GM13976 (cell line): ENCODE measurements around the gene POR.

Experiments
- DNase-seq: peaks from one replicate; pipeline ENCODE4 v3.0.0; 2012; ENCODE audit warnings: low spot score
- in situ Hi-C: fragments of 300-500 bp; cut with MboI; formaldehyde crosslinking; loops from one replicate; pipeline ENCODE4 v1.12.0; 2022; ENCODE audit warnings: low sequenced_read_pairs, mixed read lengths, inconsistent platforms; ENCODE audit not compliant: unreplicated experiment
- TF ChIP-seq, protein P1 (sequence below): IDR thresholded peaks from 2 replicates; pipeline ENCODE4 v1.5.1; 2012; ENCODE audit warnings: borderline replicate concordance, mild to moderate bottlenecking; ENCODE audit not compliant: insufficient read depth; ENCODE audit errors: extremely low read depth, missing control alignments, control extremely low read depth

Gene POR

DNA sequence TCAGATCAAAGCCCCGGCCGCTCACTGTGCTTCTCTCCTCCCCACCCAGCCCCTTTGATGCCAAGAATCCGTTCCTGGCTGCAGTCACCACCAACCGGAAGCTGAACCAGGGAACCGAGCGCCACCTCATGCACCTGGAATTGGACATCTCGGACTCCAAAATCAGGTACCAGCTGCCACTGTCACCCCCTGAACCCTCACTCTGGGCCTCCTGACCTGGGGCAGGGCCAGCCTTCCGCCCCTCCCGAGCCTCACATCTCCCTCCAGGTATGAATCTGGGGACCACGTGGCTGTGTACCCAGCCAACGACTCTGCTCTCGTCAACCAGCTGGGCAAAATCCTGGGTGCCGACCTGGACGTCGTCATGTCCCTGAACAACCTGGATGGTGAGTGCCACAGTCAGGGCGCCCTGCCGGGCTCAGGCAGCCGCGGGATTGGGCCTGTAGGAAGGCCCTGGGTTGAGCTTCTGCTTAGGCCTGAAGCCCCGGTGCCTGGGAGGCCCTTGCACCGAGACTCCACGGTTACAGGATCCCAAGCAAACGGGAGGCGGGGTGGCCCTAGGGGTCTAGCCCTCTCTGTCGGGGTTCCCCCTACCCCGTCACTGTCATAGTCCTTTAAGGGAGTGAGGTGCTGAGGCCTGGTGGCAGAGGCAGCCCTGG lies 68.6 kb downstream of the POR start:
- TF ChIP-seq, protein P1, sequence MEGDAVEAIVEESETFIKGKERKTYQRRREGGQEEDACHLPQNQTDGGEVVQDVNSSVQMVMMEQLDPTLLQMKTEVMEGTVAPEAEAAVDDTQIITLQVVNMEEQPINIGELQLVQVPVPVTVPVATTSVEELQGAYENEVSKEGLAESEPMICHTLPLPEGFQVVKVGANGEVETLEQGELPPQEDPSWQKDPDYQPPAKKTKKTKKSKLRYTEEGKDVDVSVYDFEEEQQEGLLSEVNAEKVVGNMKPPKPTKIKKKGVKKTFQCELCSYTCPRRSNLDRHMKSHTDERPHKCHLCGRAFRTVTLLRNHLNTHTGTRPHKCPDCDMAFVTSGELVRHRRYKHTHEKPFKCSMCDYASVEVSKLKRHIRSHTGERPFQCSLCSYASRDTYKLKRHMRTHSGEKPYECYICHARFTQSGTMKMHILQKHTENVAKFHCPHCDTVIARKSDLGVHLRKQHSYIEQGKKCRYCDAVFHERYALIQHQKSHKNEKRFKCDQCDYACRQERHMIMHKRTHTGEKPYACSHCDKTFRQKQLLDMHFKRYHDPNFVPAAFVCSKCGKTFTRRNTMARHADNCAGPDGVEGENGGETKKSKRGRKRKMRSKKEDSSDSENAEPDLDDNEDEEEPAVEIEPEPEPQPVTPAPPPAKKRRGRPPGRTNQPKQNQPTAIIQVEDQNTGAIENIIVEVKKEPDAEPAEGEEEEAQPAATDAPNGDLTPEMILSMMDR, result no peak

DNA sequence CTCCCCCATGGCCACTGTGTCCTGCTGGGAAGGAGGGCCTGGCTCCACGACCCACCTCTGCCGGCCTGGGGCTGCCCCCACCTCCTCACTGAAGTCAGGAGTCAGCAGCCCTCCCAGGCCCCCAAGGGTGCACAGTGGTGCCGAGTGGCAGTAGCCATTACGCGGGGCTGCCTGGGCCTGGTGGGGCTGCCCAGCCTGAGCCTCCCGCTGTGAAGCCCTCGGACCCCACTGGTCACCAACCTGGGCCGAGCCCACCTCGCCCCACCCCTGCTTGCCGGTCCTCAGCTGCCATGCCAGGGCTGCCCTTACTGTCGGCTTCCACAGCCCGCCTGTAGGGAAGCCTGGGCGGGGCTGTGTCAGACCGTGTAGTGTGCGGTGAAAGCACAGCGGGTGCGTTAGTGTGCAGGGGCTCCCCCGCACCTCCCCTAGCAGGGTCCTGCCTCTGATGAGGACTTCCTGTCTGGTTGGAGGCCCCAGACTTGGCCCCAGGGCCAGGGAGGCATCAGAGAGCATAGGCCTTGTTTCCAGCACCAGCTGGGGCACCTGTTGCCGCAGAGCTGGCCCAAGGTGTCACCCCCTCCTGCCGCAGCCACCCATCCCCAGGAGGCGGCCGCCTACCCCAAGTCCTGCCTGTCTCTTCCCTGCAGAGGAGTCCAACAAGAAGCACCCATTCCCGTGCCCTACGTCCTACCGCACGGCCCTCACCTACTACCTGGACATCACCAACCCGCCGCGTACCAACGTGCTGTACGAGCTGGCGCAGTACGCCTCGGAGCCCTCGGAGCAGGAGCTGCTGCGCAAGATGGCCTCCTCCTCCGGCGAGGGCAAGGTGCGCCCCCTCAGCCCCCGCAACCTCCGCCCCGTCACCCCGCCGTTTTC lies 69.4 kb downstream of the POR start:
- TF ChIP-seq, protein P1, result no peak
- in situ Hi-C loops, result no loop called here
- no peak for DNase-seq

More for the DNA sequence above, 68.6 kb downstream of the POR start:
- DNase-seq, result no peak
- in situ Hi-C loops, result no loop called here

DNA sequence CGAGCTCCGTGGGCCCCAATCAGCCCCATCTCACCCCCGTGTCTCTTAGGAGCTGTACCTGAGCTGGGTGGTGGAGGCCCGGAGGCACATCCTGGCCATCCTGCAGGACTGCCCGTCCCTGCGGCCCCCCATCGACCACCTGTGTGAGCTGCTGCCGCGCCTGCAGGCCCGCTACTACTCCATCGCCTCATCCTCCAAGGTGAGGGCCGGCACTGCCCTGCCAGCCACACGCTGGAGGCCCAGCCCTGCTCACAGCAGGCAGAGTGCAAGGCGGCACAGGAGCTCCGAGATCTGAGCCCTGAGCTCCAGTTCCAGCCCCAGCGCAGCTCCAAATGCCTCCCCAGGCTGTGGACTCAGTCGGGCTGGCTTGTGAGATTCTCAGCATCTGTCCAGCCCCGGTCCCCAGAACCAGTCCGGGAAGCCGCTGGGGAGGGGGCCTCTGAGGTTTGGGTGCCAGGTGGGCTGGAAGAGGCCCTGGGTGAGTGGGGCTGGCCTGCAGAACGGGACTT lies 70.1 kb downstream of the POR start:
- DNase-seq, result no peak
- in situ Hi-C loops, result no loop called here
- TF ChIP-seq, protein P1, result no peak

DNA sequence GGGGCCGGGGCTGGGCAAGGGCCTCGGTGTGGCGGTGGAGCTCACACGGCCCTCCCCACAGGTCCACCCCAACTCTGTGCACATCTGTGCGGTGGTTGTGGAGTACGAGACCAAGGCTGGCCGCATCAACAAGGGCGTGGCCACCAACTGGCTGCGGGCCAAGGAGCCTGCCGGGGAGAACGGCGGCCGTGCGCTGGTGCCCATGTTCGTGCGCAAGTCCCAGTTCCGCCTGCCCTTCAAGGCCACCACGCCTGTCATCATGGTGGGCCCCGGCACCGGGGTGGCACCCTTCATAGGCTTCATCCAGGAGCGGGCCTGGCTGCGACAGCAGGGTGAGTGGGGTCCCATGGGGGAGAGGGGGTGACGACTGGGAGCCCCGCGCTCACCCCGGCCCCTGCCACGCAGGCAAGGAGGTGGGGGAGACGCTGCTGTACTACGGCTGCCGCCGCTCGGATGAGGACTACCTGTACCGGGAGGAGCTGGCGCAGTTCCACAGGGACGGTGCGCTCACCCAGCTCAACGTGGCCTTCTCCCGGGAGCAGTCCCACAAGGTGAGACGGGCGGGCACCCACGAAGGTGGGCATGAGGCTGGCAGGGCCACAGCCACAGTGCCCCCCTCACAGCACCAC lies 70.7 kb downstream of the POR start:
- in situ Hi-C loops, result no loop called here
- TF ChIP-seq, protein P1, result no peak
- DNase-seq, result no peak

DNA sequence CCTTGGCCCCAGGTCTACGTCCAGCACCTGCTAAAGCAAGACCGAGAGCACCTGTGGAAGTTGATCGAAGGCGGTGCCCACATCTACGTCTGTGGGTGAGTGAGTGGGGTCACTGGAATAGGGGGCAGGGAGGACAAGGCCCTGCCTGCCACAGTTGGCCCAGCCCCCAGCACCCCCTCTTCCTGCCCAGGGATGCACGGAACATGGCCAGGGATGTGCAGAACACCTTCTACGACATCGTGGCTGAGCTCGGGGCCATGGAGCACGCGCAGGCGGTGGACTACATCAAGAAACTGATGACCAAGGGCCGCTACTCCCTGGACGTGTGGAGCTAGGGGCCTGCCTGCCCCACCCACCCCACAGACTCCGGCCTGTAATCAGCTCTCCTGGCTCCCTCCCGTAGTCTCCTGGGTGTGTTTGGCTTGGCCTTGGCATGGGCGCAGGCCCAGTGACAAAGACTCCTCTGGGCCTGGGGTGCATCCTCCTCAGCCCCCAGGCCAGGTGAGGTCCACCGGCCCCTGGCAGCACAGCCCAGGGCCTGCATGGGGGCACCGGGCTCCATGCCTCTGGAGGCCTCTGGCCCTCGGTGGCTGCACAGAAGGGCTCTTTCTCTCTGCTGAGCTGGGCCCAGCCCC lies 71.3 kb downstream of the POR start:
- in situ Hi-C loops, result no loop called here
- TF ChIP-seq, protein P1, result no peak
- no peak for DNase-seq
